ENCODE data around the gene MIF4GD. TPM values are rescaled to one million over a fixed set of nuclear protein-coding genes. Genes with fewer than 3 reads are reported as not detected.
A peak's percentile ranks its signal among the peaks of the same experiment; 100 is the strongest.

The MIF4GD gene
- total RNA-seq, 1 donor from 2014 or later = 5.0 TPM

DNA sequence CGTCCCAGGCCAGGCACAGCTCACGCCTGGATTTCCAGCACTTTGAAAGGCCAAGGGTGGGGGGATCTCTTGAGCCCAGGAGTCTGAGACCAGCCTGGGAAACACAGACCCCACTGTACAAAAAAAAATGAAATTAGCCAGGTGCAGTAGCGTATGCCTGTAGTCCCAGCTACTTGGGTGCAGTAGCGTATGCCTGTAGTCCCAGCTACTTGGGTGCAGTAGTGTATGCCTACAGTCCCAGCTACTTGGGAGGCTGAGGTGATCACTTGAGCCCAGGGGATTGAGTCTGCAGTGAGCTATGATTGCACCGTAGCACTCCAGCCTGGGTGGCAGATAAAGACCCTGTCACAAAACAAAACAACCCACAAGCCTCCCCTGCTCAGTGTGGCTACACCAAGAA is 45.2 kb upstream of the MIF4GD start:
- no peak for FAIRE-seq
- peaks cover 22% of the 10 kb centered on the region for H3K36me3 Mint-ChIP-seq (ENCODE audit: low read depth, unreplicated experiment)
- Histone ChIP-seq H3K9ac (ENCODE audit: low read length) (no peak overlapping the region), H3K4me3 (ENCODE audit: insufficient read depth, low read depth, low read length) (no peak overlapping the region), H3K79me2 (ENCODE audit: insufficient read depth, low read length) (peaks cover 3% of the 10 kb centered on the region), H3K36me3 (ENCODE audit: insufficient read depth, low read length) (peaks cover 16% of the 10 kb centered on the region), H3K9me3 (ENCODE audit: insufficient read depth, low read depth, low read length) (no peaks in the 10 kb centered on the region), H3K4me1 (ENCODE audit: insufficient read depth, low read length) (peaks cover 25% of the 10 kb centered on the region), H3K27me3 (ENCODE audit: insufficient read depth, low read length) (no peaks in the 10 kb centered on the region), H3K27ac (ENCODE audit: low read depth, low read length) (no peak overlapping the region), H2AFZ (ENCODE audit: low read depth, low read length) (no peak overlapping the region), H4K20me1 (ENCODE audit: insufficient read depth, low read length) (peaks cover 31% of the 10 kb centered on the region), H3K4me2 (ENCODE audit: low read length) (peak overlapping the region; percentile 14)
- H3K27ac Mint-ChIP-seq (ENCODE audit: unreplicated experiment) = no peak overlapping the region
- no peaks in the 10 kb centered on the region for H3K27me3 Mint-ChIP-seq (ENCODE audit: low read depth, unreplicated experiment)
- TF ChIP-seq, protein P1, sequence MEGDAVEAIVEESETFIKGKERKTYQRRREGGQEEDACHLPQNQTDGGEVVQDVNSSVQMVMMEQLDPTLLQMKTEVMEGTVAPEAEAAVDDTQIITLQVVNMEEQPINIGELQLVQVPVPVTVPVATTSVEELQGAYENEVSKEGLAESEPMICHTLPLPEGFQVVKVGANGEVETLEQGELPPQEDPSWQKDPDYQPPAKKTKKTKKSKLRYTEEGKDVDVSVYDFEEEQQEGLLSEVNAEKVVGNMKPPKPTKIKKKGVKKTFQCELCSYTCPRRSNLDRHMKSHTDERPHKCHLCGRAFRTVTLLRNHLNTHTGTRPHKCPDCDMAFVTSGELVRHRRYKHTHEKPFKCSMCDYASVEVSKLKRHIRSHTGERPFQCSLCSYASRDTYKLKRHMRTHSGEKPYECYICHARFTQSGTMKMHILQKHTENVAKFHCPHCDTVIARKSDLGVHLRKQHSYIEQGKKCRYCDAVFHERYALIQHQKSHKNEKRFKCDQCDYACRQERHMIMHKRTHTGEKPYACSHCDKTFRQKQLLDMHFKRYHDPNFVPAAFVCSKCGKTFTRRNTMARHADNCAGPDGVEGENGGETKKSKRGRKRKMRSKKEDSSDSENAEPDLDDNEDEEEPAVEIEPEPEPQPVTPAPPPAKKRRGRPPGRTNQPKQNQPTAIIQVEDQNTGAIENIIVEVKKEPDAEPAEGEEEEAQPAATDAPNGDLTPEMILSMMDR (IDR thresholded peaks at IDR 0.05; ENCODE audit: insufficient read depth, low read depth, low read length) = no peak
- TF ChIP-seq EZH2 (IDR thresholded peaks at IDR 0.05; ENCODE audit: insufficient read depth, low read length) = no peak
- peaks cover 32% of the 10 kb centered on the region for H3K4me1 Mint-ChIP-seq (ENCODE audit: low read depth, unreplicated experiment)
- no peak overlapping the region for H3K4me3 Mint-ChIP-seq (ENCODE audit: unreplicated experiment)
- no peak for DNase-seq (ENCODE audit: low read depth)
- H3K9me3 Mint-ChIP-seq (ENCODE audit: unreplicated experiment) = no peaks in the 10 kb centered on the region

DNA sequence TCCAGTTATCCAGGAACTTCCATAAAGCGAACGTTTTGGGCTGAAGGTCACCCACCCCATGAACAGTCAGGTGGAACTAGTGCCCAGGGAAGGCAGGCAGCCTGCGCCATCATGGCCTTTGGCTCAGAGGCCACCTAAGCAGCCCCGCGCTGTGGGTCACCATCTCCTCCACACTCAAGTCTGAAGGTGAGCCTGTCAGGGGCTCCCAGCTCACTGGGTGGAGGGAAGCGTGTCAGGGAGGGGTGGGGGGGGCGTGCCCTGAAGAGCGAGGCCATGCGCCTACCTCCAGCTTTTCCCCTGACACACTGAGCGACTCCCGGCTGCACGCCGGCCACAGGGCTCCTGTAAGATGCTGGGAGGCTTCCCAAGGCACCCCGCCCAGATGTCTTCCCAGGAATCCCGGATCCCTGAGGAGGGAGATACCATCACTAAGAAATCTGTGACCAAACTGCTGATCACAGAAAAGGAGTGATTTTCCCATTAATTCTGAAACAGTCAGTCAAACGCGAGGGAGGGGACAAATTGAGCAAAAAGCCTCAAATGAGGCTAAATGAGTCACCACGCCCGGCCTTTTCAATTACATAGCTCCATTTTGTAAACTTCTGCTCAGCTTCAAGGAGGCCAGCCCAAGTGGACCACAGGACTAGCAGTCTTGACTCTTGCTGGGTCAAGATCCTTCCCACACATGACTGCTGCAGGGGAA is 44.7 kb upstream of the MIF4GD start:
- Histone ChIP-seq H3K9me3 (ENCODE audit: insufficient read depth, low read depth, low read length) (no peaks in the 10 kb centered on the region), H3K27ac (ENCODE audit: low read depth, low read length) (no peak overlapping the region), H3K36me3 (ENCODE audit: insufficient read depth, low read length) (peaks cover 16% of the 10 kb centered on the region), H2AFZ (ENCODE audit: low read depth, low read length) (no peak overlapping the region), H3K79me2 (ENCODE audit: insufficient read depth, low read length) (peaks cover 3% of the 10 kb centered on the region), H3K9ac (ENCODE audit: low read length) (no peak overlapping the region), H3K4me1 (ENCODE audit: insufficient read depth, low read length) (peaks cover 22% of the 10 kb centered on the region), H3K27me3 (ENCODE audit: insufficient read depth, low read length) (no peaks in the 10 kb centered on the region), H3K4me3 (ENCODE audit: insufficient read depth, low read depth, low read length) (no peak overlapping the region), H3K4me2 (ENCODE audit: low read length) (peak overlapping the region; percentile 14), H4K20me1 (ENCODE audit: insufficient read depth, low read length) (peaks cover 31% of the 10 kb centered on the region)
- DNase-seq (ENCODE audit: low read depth) = peak; percentile 59
- no peaks in the 10 kb centered on the region for H3K9me3 Mint-ChIP-seq (ENCODE audit: unreplicated experiment)
- FAIRE-seq = no peak
- H3K27ac Mint-ChIP-seq (ENCODE audit: unreplicated experiment) = no peak overlapping the region
- H3K4me3 Mint-ChIP-seq (ENCODE audit: unreplicated experiment) = no peak overlapping the region
- no peaks in the 10 kb centered on the region for H3K27me3 Mint-ChIP-seq (ENCODE audit: low read depth, unreplicated experiment)
- peaks cover 31% of the 10 kb centered on the region for H3K4me1 Mint-ChIP-seq (ENCODE audit: low read depth, unreplicated experiment)
- peaks cover 22% of the 10 kb centered on the region for H3K36me3 Mint-ChIP-seq (ENCODE audit: low read depth, unreplicated experiment)
- no peak for TF ChIP-seq EZH2 (IDR thresholded peaks at IDR 0.05; ENCODE audit: insufficient read depth, low read length)
- TF ChIP-seq, protein P1 (IDR thresholded peaks at IDR 0.05; ENCODE audit: insufficient read depth, low read depth, low read length) = no peak

DNA sequence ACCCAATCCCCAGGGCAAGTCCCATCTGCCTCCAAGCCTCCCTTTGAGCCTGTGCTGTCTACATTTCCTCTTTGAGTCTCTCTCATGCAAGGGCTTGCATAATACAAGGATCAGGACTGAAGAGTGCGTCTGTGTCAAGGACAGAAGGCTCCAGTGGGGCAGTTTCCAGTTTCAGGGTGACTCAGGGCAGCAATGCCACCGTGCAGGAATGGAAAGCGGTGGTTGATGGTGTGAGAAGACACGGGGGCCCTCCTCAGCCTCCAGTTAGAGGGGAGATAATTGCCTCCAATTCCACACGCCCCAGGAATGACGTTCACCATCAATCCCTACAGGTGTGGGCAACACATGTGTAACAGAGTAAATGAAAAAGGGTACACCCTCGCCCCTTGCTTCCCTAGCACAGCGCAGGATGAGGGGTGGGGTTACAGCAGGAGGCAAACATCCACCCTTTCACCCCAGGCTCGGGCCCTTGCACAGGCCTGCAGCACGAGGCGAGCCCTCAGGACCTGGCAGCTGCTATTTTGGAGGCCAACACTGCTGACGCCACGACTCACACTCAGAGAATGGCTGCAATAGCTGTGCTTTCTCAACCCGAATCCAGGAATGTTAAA is 43.0 kb upstream of the MIF4GD start:
- Histone ChIP-seq H4K20me1 (ENCODE audit: insufficient read depth, low read length) (peaks cover 23% of the 10 kb centered on the region), H3K27ac (ENCODE audit: low read depth, low read length) (no peak overlapping the region), H3K4me2 (ENCODE audit: low read length) (no peak overlapping the region), H3K9me3 (ENCODE audit: insufficient read depth, low read depth, low read length) (no peaks in the 10 kb centered on the region), H3K4me1 (ENCODE audit: insufficient read depth, low read length) (peaks cover 10% of the 10 kb centered on the region), H3K36me3 (ENCODE audit: insufficient read depth, low read length) (peaks cover 16% of the 10 kb centered on the region), H3K79me2 (ENCODE audit: insufficient read depth, low read length) (peaks cover 3% of the 10 kb centered on the region), H3K9ac (ENCODE audit: low read length) (no peak overlapping the region), H3K4me3 (ENCODE audit: insufficient read depth, low read depth, low read length) (no peak overlapping the region), H3K27me3 (ENCODE audit: insufficient read depth, low read length) (no peaks in the 10 kb centered on the region), H2AFZ (ENCODE audit: low read depth, low read length) (no peak overlapping the region)
- Mint-ChIP-seq H3K4me3 (ENCODE audit: unreplicated experiment) (no peak overlapping the region), H3K4me1 (ENCODE audit: low read depth, unreplicated experiment) (peaks cover 20% of the 10 kb centered on the region), H3K36me3 (ENCODE audit: low read depth, unreplicated experiment) (peaks cover 18% of the 10 kb centered on the region), H3K9me3 (ENCODE audit: unreplicated experiment) (no peaks in the 10 kb centered on the region), H3K27ac (ENCODE audit: unreplicated experiment) (no peak overlapping the region), H3K27me3 (ENCODE audit: low read depth, unreplicated experiment) (no peaks in the 10 kb centered on the region)
- no peak for TF ChIP-seq EZH2 (IDR thresholded peaks at IDR 0.05; ENCODE audit: insufficient read depth, low read length)
- TF ChIP-seq, protein P1 (IDR thresholded peaks at IDR 0.05; ENCODE audit: insufficient read depth, low read depth, low read length) = no peak
- FAIRE-seq (no peak), DNase-seq (ENCODE audit: low read depth) (no peak)
